Epidermal melanocyte (primary cell): ENCODE measurements around the gene AMD1.

Source experiments
- DNase-seq: peaks from one replicate; pipeline ENCODE4 v3.0.0; 2011; ENCODE audit warnings: low spot score; ENCODE audit not compliant: insufficient read length

Gene AMD1

DNA sequence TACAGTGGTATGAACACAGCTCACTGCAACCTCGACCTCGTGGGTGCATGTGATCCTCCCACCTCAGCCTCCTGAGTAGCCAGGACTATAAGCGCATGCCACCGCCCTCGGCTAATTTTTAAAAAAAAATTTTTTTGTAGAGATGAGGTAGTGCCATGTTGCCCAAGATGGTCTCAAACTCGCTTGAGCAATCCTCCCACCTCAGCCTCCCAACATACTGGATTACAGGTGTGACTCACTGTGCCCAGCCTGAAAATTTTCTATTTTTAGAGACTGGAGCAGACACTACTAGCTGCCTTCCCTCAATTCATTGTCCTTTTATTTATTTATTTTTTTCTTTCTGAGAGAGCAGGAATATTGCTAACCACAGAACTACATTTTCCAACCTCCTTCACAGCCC, 63.6 kb downstream of the AMD1 start:
- DNase-seq: no peak

DNA sequence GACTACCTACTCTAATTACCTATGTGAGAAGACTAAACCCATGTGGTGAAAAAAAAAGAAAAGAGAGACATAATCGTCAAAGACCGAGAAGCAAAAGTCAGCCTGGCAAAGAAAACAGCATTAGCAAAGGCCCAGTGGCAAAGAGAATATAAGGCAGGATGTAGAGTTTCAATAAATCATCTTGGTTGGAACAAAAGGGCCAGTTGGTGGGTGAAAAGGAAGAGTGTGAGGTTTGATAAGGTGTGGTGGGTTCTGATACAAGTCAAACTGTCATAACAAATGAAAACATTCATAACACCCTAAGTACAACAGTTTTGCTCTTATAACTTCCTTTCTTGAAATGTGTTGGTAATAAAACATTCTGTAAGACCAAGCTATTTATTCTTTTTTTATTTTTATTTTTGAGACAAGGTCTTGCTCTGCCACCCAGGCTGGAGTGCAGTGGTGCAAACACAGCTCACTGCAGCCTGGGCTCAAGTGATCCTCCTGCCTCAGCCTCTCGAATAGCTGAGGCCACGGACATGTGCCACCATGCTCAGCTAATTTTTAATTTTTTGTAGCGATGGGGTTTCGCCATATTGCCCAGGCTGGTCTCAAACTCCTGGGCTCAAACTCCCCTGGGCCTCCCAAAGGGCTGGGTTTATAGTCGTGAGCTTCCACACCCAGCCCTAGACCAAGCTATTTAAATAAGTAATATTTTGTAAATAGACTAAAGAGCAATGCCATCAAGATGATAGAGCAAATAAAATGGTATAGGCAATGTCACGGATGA, 65.0 kb downstream of the AMD1 start:
- DNase-seq: no peak

DNA sequence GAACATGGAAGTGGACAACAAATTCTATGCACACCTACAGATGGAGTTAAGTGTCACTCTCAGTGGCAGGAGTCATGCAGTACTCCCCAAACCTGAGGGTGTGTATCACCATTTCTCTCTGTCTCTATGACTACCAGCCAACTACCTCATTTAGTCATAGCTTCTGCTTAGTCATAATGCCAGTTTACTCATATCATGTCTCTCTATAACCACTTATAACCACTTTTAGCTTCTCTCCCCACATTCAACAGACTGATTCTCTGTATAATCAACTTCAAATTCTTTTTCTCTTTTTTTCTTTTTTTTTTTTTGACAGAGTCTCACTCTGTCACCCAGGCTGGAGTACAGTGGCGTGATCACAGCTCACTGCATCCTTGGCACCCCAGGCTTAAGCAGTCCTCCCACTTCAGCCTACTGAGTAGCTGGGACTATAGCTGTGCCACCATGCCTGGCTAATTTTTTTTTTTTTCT, 70.1 kb downstream of the AMD1 start:
- DNase-seq: no peak
